ENCODE data around the gene SUMO2. TPM values are rescaled to one million over a fixed set of nuclear protein-coding genes. Genes with fewer than 3 reads are reported as not detected.
A peak's percentile ranks its signal among the peaks of the same experiment; 100 is the strongest.

The SUMO2 gene
- total RNA-seq, 1 experiment from 2014 or later, result 650 TPM

DNA sequence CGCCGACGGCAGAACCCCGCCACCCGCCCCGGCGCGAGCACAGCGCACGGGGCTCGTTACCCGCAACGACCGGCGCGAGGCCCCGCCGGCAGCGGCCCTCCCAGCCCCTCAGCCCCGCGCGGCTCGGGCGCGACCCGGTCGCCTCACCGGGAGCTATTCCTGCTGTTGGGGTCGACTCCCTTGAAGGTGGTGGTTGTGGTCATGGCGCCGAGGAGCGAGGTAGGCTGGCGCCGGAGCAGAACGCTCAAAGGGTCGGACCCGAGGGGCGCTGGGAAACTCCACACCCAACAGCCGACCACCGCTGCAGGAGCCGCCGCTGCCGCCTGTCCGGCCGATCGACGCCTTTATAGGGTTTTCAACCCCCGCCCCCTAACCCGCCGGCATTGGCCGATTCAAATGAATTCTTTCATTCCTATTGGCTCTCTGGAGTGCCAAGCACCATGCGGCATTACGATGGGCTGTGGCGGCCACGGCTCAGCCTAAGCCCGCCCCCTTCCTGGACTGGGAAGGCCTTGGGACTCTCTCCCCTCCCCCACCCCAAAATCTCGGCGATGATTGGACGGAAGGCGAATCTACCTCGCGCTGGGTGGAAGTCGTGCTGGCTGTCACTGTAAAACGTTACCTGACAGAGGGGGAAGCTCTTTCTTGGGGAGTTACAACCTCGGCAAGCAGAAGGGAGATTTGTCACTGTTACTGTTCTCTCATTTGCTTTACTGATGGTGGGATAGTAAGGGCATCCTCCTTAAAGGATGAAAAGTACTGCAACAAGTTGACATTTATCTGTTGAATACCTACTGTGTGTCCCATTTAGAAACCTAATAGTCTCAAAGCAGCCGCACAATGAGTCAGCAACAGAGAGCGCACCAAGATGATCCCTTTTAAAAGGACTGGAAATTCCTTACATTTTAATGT, 28.3 kb downstream of the SUMO2 start, which contains the start of gene JPT1 (continued):
- no peak for TF ChIP-seq JAZF1 (CRISPR knock-in tag; IDR thresholded peaks at IDR 0.05)
- TF ChIP-seq TEAD1 (CRISPR knock-in tag; IDR thresholded peaks at IDR 0.05), result peak; percentile 70
- TF ChIP-seq CBFB (CRISPR knock-in tag; IDR thresholded peaks at IDR 0.05; ENCODE audit: low read depth), result no peak
- peak; percentile 30; the same call in 1 of the 2 replicates for TF ChIP-seq JUN (CRISPR knock-in tag; IDR thresholded peaks at IDR 0.05)
- TF ChIP-seq HMGXB4 (CRISPR knock-in tag; IDR thresholded peaks at IDR 0.05), result peak; percentile 61; the same call in 1 of the 2 replicates
- no peak for TF ChIP-seq TP53 (CRISPR knock-in tag; IDR thresholded peaks at IDR 0.05)
- no peak for TF ChIP-seq FOXJ3 (CRISPR knock-in tag; IDR thresholded peaks at IDR 0.05; ENCODE audit: borderline replicate concordance)
- TF ChIP-seq RELA (CRISPR knock-in tag; IDR thresholded peaks at IDR 0.05; ENCODE audit: borderline replicate concordance), result no peak
- no peak for TF ChIP-seq ZNF138 (CRISPR knock-in tag; conservative IDR thresholded peaks at IDR 0.05)
- TF ChIP-seq, protein P1, sequence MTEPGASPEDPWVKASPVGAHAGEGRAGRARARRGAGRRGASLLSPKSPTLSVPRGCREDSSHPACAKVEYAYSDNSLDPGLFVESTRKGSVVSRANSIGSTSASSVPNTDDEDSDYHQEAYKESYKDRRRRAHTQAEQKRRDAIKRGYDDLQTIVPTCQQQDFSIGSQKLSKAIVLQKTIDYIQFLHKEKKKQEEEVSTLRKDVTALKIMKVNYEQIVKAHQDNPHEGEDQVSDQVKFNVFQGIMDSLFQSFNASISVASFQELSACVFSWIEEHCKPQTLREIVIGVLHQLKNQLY (CRISPR knock-in tag; IDR thresholded peaks at IDR 0.05), result 0 out of 2 replicates have a peak, but pooled peaks have one; percentile 37
- no peak for TF ChIP-seq SMAD4 (CRISPR knock-in tag; IDR thresholded peaks at IDR 0.05)
- no peak for TF ChIP-seq SMAD3 (CRISPR knock-in tag; IDR thresholded peaks at IDR 0.05; ENCODE audit: borderline replicate concordance)
- peak; percentile 66; the same call in 1 of the 2 replicates for TF ChIP-seq KAT7 (CRISPR knock-in tag; IDR thresholded peaks at IDR 0.05; ENCODE audit: borderline replicate concordance)
- TF ChIP-seq MXD4 (CRISPR knock-in tag; IDR thresholded peaks at IDR 0.05; ENCODE audit: borderline replicate concordance), result no peak
- TF ChIP-seq ELF4 (CRISPR knock-in tag; IDR thresholded peaks at IDR 0.05; ENCODE audit: low read depth), result no peak; the same call in 1 of the 2 replicates
- peak; percentile 77; the same call in 1 of the 2 replicates for TF ChIP-seq PREB (CRISPR knock-in tag; IDR thresholded peaks at IDR 0.05; ENCODE audit: borderline replicate concordance)
- TF ChIP-seq ZNF263 (CRISPR knock-in tag; IDR thresholded peaks at IDR 0.05; ENCODE audit: low read depth), result no peak

DNA sequence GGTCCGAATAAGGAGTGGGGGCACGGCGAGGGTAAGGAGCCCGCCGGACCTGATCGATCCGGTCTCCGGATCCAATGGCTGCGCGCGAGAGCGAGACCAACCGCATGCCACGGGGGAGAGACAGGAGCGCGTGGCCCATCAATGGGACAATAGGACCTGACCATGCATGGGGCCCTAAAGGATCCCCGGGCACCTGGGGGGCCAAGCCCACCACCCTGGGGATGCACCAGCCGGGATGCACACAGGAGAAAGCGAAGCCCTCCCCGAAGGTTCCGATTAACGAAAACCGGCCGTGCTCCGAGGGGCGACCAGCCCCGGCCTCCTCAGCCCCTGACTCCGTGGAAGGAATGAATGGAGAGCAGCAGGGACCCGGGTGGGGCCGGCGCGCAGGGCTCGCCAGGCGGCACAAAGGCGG, 29.0 kb downstream of the SUMO2 start:
- peaks cover 11% of the 10 kb centered on the region for H3K36me3 Mint-ChIP-seq
- ChIA-PET POLR2A (interaction anchor here (1.5 kb wide), 1 partner anchor 40 kb away, joined by 5 read pairs; no protein-coding TSS in a partner anchor), CTCF (interaction anchor here (1.9 kb wide), 1 partner anchor 48 kb away, joined by 5 read pairs; no protein-coding TSS in a partner anchor)
- peak overlapping the region; percentile 97 for H3K4me3 Mint-ChIP-seq
- H3K9me3 Mint-ChIP-seq, result no peaks in the 10 kb centered on the region
- ATAC-seq, result no peak
- peaks cover 3% of the 10 kb centered on the region; the same call in 1 of the 2 replicates for H3K27me3 Mint-ChIP-seq (ENCODE audit: low read depth)
- DNase-seq (ENCODE audit: low spot score), result no peak
- H3K27ac Mint-ChIP-seq, result peak overlapping the region; percentile 88
- peaks cover 47% of the 10 kb centered on the region for H3K4me1 Mint-ChIP-seq
- TF ChIP-seq PREB (CRISPR knock-in tag; IDR thresholded peaks at IDR 0.05; ENCODE audit: borderline replicate concordance) (no peak), ZNF219 (CRISPR knock-in tag; IDR thresholded peaks at IDR 0.05; ENCODE audit: borderline replicate concordance) (no peak), AR (CRISPR knock-in tag; IDR thresholded peaks at IDR 0.05) (no peak)
- TF ChIP-seq, protein P2, sequence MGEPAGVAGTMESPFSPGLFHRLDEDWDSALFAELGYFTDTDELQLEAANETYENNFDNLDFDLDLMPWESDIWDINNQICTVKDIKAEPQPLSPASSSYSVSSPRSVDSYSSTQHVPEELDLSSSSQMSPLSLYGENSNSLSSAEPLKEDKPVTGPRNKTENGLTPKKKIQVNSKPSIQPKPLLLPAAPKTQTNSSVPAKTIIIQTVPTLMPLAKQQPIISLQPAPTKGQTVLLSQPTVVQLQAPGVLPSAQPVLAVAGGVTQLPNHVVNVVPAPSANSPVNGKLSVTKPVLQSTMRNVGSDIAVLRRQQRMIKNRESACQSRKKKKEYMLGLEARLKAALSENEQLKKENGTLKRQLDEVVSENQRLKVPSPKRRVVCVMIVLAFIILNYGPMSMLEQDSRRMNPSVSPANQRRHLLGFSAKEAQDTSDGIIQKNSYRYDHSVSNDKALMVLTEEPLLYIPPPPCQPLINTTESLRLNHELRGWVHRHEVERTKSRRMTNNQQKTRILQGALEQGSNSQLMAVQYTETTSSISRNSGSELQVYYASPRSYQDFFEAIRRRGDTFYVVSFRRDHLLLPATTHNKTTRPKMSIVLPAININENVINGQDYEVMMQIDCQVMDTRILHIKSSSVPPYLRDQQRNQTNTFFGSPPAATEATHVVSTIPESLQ (CRISPR knock-in tag; IDR thresholded peaks at IDR 0.05), result no peak
